A549 (cell line): ENCODE measurements around the gene MAGEB1.

Experiments
- POLR2A ChIP-seq: IDR thresholded peaks from 2 replicates; pipeline ENCODE4 v1.6.1; 2012; ENCODE audit warnings: mild to moderate bottlenecking, low read length
- ZC3H11A ChIP-seq: fragments of 450-650 bp; IDR thresholded peaks from 2 replicates; pipeline ENCODE4 v1.6.1; 2014; ENCODE audit warnings: antibody characterized with exemption, mild to moderate bottlenecking

GRCh38 chrX:30246769-30247489, at the start of gene MAGEB1:
- TF ChIP-seq ZC3H11A: no peak
- TF ChIP-seq POLR2A: no peak
